GM10266 (cell line): ENCODE data around the gene MEDAG.

ENCODE experiments used
- DNase-seq: peaks from one replicate; pipeline ENCODE4 v3.0.0; 2012; ENCODE audit errors: extremely low spot score
- CTCF ChIP-seq: IDR thresholded peaks from 2 replicates; pipeline ENCODE4 v1.5.1; 2012; ENCODE audit warnings: mild to moderate bottlenecking, low read depth; ENCODE audit not compliant: control insufficient read depth, insufficient read depth; ENCODE audit errors: missing control alignments

MEDAG gene

DNA sequence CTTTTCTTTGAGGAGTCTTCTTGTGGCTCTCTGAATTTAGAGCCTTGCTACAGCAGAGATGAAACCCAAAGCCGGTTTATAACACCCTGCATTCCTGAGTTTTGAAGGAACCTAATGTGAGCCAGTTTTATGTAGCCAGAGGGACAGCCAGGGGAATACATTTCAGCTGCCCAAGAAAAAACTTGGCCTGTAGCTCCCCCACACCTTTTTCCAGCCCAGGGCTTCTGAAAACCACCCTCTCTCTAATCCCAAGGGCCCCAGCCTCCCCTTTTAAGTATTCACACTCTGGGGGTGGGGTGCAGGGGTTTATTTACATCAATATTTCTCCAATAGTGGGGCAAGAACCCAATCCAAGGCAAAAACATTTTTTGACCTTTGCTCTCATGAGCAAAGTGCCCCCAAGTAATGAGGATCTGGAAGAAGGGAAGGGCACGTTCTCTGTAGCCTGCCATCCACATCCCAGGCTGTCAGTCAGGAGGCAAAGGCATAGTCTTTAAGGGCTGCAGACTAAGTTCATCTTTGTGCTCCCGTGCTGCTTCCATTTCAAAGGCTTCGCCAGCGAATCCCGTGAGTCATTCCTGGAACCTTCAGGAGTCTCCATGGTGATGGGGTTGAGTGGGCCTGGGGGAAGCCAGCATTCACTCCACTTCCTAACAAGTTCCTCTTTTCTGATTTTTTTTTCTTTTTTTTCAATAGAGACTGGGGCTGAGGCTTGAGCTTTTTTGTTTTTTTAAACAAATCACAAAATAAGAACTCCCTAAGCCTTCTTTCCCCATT lies 33.2 kb upstream of the MEDAG start:
- no peak for DNase-seq
- TF ChIP-seq CTCF = no peak

- TF ChIP-seq CTCF = no peak
- no peak for DNase-seq
These were observed 32.6 kb upstream of the MEDAG start for GRCh38 chr13:30873499-30873898.

GRCh38 chr13:30874111-30874510 lies 32.0 kb upstream of the MEDAG start:
- no peak for TF ChIP-seq CTCF
- no peak for DNase-seq

- TF ChIP-seq CTCF = no peak
- no peak for DNase-seq
These were observed 31.5 kb upstream of the MEDAG start for GRCh38 chr13:30874561-30874960.

DNA sequence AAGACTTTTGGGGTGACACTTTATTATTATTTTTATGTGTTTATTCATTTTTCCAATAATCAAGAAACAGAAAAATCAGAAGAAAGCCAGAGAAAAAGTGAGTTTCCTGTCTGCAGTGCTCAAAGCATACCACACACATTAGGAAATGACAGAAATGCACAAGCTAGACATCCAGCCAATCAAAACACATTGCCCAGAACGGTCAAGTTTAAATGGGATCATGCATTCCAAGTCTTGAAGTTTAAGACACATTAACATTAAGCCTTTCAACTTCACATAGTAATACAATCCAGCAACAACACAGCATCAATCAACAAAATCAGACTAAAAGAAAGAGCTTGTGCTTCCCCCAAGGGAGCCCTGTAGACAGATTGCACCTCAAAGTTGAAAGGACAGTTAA lies 28.7 kb upstream of the MEDAG start:
- no peak for TF ChIP-seq CTCF
- DNase-seq = no peak

DNA sequence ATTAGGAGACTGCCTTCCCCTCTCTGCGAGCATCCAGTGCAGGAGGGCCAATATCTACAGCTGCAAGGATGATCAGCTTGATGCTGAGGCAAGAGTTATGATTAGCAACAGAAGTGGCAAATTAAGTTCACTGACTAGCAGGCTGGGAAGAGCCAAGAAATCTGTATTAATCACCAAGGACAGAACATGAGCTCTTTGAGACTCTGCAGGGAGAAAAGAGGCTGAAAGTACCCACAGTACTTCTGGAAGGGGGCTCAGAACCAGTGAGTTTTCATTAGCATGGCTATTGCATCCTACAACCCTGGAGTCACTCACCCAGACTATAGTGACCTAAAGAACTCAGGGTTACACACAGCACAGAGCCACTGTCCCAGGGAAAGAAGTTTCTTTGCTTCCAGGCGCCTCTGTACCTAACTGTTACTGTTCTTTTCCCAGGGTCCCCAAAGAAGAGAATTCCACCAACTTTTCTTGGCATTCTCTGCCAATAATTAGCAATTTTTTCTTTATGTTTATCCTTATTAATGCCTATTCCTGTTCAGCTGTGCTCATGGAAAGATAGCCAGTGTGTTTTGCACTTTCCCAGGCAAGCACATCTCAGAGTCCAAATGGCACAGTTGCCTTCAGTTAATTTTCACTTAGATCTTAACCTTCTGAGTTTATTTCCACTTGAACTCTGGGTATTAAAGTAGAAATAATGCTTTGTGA lies 25.8 kb upstream of the MEDAG start:
- no peak for DNase-seq
- TF ChIP-seq CTCF = no peak

DNA sequence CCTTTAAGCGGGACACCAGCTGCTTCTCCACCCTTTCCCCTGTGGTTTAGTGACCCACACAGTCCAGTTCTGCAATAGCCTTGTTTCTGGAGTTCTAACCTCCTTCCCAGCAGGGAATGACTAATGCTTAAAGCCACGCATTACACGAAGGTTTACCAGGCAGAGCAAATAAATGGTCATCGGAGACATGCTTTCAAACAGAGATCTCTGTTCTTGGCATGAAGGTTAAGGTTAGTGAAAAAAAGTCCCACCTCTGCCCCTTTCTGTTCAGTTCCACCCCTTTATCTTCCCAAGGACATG lies 25.3 kb upstream of the MEDAG start:
- TF ChIP-seq CTCF = no peak
- DNase-seq = no peak
